NCI-H1930 (cell line): ENCODE measurements around the gene EPS8L2.

Experiments used
- DNase-seq, 2 experiments: peaks; one replicate each; lab custom pipeline; 2025; lab: John Stamatoyannopoulos, UW

Gene EPS8L2

GRCh38 chr11:705646-706438 is at the start of gene EPS8L2:
EPS8L2 (plus strand) TSS chr11:706231; CDS start chr11:709408, 3,177 bp downstream.
- no peak for DNase-seq

- DNase-seq = no peak
Measured at GRCh38 chr11:656426-656825, 49.6 kb upstream of the EPS8L2 start.

GRCh38 chr11:656866-657265 is 49.2 kb upstream of the EPS8L2 start:
- DNase-seq = no peak

GRCh38 chr11:657691-658126 is 48.3 kb upstream of the EPS8L2 start:
- no peak for DNase-seq

GRCh38 chr11:659532-660085 is 46.4 kb upstream of the EPS8L2 start:
- DNase-seq = no peak

- DNase-seq = no peak
Measured at GRCh38 chr11:660281-660680, 45.8 kb upstream of the EPS8L2 start.

GRCh38 chr11:660681-661444 is 45.2 kb upstream of the EPS8L2 start:
- no peak for DNase-seq

GRCh38 chr11:662689-663274 is 43.2 kb upstream of the EPS8L2 start:
- no peak for DNase-seq

- DNase-seq = no peak
Measured at GRCh38 chr11:665062-665703, 40.8 kb upstream of the EPS8L2 start.

- no peak for DNase-seq
Measured at GRCh38 chr11:665704-666281, 40.2 kb upstream of the EPS8L2 start.

GRCh38 chr11:673866-674265 is 32.2 kb upstream of the EPS8L2 start:
- DNase-seq = no peak

- no peak for DNase-seq
Measured at GRCh38 chr11:674406-674805, 31.6 kb upstream of the EPS8L2 start.

- no peak for DNase-seq
Measured at GRCh38 chr11:678297-678696, 27.7 kb upstream of the EPS8L2 start.

- DNase-seq = no peak
Measured at GRCh38 chr11:679271-680207, 26.5 kb upstream of the EPS8L2 start.

- no peak for DNase-seq
Measured at GRCh38 chr11:680476-680875, 25.6 kb upstream of the EPS8L2 start.

GRCh38 chr11:680970-681369 is 25.1 kb upstream of the EPS8L2 start:
- DNase-seq = no peak

- DNase-seq = no peak
Measured at GRCh38 chr11:686451-687243, 19.4 kb upstream of the EPS8L2 start.

- DNase-seq = no peak
Measured at GRCh38 chr11:687751-688150, 18.3 kb upstream of the EPS8L2 start.

GRCh38 chr11:688681-689080 is 17.4 kb upstream of the EPS8L2 start:
- DNase-seq = no peak

- no peak for DNase-seq
Measured at GRCh38 chr11:689625-690024, 16.4 kb upstream of the EPS8L2 start.
